HPDE6-E6E7 (cell line): Measurements from ENCODE around the gene NBR1.
A peak's percentile ranks its signal among the peaks of the same experiment; 100 is the strongest.
"Not testable (repeated sequence)": the region's sequence is repeated elsewhere in the genome, so short reads cannot be mapped to it uniquely, and the experiment has no call there.

Experiments
- DNase-seq: peaks from one replicate; pipeline ENCODE4 v3.0.0; 2011; ENCODE audit warnings: missing footprints; ENCODE audit errors: extremely low spot score

The NBR1 gene, protein sequence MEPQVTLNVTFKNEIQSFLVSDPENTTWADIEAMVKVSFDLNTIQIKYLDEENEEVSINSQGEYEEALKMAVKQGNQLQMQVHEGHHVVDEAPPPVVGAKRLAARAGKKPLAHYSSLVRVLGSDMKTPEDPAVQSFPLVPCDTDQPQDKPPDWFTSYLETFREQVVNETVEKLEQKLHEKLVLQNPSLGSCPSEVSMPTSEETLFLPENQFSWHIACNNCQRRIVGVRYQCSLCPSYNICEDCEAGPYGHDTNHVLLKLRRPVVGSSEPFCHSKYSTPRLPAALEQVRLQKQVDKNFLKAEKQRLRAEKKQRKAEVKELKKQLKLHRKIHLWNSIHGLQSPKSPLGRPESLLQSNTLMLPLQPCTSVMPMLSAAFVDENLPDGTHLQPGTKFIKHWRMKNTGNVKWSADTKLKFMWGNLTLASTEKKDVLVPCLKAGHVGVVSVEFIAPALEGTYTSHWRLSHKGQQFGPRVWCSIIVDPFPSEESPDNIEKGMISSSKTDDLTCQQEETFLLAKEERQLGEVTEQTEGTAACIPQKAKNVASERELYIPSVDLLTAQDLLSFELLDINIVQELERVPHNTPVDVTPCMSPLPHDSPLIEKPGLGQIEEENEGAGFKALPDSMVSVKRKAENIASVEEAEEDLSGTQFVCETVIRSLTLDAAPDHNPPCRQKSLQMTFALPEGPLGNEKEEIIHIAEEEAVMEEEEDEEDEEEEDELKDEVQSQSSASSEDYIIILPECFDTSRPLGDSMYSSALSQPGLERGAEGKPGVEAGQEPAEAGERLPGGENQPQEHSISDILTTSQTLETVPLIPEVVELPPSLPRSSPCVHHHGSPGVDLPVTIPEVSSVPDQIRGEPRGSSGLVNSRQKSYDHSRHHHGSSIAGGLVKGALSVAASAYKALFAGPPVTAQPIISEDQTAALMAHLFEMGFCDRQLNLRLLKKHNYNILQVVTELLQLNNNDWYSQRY

DNA sequence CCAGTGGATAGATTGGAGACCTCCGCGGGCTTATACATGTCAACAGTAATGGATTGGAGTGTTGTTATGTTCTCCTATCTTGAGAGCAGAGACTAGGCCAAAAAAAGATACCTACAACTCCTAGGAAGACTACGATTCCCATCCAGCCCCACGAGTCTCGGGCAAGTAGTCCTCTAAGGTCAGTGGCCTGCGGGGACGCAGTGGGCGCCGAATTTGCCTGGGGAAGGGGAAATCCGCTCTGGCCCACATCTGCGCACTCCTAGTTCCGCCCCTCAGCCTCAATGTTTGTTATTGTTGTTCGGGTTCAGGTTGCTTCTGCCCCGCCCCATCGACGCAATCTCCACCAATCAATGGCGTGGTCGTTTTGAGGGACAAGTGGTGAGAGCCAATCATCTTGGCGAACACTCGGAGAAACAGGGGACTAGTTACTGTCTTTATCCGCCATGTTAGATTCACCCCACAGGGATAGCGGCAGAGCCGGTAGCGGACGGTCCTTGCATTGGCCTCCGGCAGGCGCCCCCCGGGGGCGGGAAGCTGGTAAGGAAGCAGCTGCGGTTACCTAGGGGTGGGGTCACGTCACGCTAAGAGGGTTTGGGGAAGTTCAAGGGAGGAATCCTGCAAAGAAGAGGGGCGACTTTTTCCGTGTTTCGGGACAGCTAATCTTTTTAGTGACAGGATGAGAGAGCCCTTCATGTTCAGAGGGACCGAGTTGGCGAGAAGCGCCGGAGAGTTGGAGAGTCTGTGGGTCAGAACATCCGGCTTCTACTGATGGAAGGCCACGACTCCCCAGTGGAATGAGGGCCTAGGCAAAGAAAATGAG is at the start of gene NBR1:
Gene NBR1 (plus strand): TSS at position 449 of the 820 bp plus-strand sequence. CDS start 4,586 bp downstream, outside the sequence.
- DNase-seq, result peak; percentile 93

DNA sequence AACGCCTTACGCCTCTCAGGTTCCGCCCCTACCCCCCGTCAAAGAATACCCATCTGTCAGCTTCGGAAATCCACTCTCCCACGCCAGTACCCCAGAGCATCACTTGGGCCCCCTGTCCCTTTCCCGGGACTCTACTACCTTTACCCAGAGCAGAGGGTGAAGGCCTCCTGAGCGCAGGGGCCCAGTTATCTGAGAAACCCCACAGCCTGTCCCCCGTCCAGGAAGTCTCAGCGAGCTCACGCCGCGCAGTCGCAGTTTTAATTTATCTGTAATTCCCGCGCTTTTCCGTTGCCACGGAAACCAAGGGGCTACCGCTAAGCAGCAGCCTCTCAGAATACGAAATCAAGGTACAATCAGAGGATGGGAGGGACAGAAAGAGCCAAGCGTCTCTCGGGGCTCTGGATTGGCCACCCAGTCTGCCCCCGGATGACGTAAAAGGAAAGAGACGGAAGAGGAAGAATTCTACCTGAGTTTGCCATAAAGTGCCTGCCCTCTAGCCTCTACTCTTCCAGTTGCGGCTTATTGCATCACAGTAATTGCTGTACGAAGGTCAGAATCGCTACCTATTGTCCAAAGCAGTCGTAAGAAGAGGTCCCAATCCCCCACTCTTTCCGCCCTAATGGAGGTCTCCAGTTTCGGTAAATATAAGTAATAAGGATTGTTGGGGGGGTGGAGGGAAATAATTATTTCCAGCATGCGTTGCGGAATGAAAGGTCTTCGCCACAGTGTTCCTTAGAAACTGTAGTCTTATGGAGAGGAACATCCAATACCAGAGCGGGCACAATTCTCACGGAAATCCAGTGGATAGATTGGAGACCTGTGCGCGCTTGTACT is 45.7 kb upstream of the NBR1 start, which contains the start of gene BRCA1:
Gene BRCA1 (minus strand): TSS at position 232 of the 834 bp plus-strand sequence. CDS start 1,268 bp downstream, outside the sequence.
- peak; percentile 99 for DNase-seq

DNA sequence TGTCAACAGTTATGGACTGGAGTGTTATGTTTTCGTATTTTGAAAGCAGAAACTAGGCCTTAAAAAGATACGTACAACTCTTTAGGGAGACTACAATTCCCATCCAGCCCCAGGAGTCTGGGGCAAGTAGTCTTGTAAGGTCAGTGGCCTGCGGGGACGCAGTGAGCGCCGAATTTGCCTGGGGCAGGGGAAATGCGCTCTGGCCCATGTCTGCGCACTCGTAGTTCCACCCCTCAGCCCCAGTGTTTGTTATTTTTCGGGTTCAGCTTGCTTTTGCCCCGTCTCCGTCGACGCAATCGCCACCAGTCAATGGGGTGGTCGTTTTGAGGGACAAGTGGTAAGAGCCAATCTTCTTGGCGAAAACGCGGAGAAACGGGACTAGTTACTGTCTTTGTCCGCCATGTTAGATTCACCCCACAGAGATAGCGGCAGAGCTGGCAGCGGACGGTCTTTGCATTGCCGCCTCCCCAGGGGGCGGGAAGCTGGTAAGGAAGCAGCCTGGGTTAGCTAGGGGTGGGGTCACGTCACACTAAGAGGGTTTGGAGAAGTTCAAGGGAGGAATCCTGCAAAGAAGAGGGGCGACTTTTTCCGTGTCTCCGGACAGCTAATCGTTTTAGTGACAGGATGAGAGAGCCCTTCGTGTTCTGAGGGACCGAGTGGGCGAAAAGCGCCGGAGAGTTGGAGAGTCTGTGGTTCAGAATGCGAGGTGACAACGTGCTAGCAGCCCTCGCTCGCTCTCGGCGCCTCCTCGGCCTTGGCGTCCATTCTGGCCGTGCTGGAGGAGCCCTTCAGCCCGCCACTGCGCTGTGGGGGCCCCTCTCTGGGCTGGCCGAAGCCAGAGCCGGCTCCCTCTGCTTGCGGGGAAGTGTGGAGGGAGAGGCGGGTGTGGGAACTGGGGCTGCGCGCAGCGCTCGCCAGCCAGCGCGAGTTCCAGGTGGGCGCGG is 44.8 kb upstream of the NBR1 start:
- no peak for DNase-seq

DNA sequence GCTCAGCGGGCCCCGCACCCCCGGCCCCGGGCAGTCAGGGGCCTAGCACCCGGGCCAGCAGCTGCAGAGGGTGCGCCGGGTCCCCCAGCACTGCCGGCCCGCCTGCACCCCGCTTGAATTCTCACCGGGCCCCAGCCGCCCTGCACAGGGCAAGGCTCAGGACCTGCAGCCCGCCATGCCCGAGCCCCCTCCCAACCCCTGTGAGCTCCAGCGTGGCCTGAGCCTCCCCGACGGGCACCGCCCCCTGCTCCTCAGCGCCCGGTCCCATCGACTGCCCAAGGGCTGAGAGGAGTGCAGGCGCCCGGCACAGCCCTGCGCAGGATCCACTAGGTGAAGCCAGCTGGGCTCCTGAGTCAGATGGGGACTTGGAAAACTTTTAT is 44.1 kb upstream of the NBR1 start:
- DNase-seq, result no peak

DNA sequence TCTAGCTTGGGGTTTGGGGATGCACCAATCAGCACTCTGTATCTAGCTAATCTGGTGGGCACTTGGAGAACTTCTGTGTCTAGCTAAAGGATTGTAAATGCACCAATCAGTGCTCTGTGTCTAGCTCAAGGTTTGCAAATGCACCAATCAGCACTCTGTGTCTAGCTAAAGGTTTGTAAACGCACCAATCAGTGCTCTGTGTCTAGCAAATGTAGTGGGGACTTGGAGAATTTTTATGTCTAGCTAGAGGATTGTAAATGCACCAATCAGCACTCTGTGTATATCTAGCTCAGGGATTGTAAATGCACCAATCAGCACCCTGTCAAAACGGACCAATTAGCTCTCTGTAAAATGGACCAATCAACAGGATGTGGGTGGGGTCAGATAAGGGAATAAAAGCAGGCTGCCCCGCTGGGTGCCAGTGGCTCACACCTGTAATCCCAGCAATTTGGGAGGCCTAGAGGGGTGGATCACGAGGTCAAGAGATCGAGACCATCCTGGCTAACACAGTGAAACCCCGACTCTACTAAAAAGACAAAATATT is 43.6 kb upstream of the NBR1 start:
- not testable (repeated sequence) for DNase-seq

DNA sequence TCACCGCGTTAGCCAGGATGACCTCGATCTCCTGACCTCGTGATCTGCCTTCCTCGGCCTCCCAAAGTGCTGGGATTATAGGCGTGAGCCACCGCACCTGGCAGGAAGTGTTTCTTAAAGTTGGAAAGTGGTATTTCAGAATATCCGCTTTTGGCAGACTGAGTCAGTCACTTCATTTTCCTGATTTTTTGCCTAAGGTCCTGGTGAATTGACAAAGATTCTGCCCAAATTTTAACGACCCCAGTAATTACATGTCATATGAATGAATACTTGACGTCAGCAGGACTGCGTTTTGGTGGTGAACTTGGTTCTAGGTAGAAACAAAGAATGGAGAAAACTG is 41.4 kb upstream of the NBR1 start:
- DNase-seq, result no peak

DNA sequence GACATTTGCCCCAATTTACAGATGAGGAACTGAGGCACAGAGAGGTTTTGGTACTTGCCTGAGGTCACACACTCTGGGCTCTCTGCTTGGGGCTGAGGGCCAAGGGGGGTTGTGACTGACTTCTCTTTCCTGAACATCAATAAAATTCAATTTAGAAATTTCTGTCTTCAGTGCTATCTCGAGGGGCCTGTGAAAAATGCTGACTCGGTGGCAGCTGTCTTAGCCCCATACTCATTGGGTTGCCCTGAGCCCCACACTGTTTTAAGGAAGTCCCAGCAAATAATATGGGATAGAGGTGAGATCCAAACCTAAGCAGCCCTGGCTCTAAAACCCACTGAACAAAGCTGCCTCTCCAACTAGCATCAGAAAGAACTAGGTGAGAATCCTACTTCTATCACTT is 38.9 kb upstream of the NBR1 start:
- no peak for DNase-seq

DNA sequence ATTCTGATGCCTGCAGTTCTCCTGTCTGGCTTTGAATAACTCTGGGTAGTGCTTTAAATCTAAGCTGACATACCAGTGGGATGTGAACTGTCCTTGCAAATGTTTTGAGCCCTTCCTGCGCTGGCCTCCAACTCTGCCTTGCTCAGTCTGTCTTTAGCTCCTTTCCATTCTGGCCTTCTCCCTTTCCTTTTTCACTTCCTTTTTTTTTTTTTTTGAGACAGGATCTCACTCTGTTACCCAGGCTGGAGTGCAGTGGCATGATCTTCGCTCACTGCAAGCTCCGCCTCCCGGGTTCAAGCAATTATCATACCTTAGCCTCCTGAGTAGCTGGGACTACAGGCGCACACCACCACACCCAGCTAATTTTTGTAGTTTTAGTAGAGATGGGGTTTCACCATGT is 37.6 kb upstream of the NBR1 start:
- not testable (repeated sequence) for DNase-seq

DNA sequence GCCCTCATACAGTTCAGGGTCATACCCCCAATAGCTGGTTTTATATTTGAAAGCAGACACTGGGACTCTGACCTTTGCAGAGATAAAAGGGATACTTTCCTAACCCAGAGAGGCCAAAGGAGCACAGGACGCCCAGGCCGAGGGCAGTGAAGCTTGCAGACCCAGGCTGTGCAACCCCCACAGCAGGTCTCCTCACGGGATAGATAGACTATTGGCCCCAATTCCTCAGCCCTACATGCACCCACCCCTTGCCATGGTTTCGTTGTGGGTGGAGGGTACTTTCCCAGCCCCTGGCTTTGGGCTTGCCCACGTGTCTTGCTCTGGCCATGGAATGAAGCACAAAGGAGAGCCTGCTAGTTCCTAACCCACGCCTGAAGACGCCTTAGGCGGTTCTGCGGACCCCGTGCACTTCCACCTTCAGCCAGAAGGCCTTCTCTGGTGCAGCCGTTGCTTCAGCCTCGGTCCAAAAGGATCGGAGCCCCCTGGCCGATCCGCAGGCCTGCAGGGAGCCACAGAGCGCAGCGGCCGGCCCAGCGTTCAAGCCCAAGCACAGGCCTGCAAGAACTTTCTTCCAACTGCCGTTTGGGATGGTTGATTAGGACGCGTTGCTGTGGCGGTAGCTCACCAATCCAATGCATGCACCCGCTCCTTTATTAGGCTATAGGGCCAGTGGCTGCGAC is 36.1 kb upstream of the NBR1 start:
- DNase-seq, result no peak

DNA sequence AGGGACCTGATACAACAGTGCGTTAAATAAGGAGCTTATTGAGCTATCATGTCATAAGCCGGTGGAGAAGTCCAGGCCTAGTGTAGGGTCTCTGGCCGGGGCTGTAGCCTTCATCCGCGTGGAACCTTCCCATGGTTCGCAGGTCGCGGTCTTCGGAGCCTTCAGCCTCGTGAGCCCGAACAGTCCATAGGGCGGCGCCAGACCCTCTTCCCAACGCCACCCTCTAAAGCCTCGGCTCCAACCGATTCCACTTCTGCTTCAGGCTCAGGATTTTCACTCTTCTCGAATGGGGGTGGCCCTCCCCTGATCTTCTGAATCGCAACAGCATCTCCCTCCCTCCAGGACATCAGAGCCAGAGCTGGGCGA is 35.6 kb upstream of the NBR1 start:
- DNase-seq, result no peak

DNA sequence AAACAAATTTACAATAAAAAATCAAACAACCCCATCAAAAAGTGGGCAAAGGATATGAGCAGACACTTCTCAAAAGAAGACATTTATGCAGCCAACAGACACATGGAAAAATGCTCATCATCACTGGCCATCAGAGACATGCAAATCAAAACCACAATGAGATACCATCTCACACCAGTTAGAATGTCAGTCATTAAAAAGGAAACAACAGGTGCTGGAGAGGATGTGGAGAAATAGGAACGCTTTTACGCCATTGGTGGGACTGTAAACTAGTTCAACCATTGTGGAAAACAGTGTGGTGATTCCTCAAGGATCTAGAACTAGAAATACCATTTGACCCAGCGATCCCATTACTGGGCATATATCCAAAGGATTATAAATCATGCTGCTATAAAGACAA is 34.4 kb upstream of the NBR1 start:
- DNase-seq, result not testable (repeated sequence)

DNA sequence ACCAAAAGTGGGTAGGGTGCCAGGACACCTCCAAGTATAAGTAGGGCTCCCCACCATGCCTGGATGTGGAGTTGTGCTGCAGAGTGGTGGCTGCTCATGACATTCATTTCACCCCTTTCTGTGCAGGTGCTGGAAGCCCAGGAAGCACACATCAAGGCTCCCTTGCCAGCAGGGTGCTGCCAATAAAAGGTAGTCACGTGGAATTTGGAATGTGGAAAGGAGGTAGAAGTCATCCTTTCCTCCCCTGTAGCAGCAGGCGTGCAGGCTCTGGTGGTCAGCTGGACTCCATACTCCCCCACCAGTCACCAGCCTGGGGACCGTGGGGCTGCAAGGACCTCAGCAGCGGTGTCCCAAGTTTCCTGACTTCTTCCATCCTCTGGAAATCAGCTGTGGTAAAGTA is 32.5 kb upstream of the NBR1 start:
- not testable (repeated sequence) for DNase-seq

DNA sequence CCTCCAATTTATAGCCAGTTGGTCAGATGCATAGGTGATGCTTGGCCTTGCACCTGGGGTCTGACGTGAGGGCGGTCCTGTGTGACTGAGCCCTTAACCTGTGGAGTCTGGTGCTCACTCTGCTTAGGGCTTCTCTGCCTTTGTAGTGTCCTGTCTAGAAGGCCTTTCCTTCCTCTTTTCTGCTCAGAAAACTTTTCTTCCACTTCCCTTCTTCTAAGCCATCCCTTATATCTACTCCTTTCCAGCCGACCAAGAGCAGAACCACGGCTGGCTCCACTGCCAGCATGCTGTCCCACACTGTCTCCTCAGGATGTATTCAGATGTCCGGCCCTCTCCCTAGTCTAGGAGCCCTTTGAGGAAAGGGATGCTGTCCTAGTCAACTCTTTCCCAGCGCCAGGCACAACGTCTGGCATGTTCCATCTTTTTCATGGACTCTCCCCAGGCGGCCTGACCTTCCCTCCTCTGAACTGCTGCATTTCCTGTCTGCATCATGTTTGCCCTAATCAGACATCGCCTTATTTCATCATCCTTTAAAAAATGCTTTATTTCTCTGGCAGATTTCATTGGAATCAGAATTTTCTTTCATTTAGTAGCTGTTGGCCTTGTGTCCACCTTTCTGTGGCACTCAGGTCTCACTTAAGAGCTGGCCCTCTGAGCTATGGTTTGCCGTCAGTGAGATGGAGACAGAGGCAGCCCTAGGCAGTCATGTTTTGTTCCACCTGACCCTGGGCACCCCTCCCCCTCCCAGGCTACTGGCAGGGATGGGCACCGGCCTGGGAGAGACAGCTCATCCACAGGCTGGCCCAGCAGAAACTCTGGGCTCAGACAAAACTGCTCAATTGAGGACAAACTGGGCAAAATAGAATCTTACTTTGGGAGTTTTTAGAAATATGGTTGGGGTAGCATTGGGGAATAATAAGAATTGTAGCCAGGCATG is 30.4 kb upstream of the NBR1 start:
- no peak for DNase-seq

DNA sequence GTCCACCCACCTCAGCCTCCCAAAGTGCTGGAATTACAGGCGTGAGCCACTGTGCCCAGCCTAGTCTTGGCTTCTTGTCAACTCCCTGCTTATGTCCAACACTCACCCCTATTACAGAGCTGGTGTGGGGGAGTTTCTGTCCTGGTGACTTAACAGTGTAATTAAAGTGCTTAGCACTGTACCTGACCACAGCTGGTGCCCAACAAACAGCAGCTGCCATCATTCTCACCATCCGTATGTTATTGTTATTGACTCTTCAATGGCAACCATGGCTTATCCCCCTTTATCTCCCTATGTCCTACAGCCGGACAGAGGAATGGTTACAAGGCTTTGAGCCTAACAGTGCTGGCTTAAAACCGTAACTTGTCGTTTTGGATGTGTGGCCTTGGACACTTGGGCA is 28.9 kb upstream of the NBR1 start:
- DNase-seq, result no peak

DNA sequence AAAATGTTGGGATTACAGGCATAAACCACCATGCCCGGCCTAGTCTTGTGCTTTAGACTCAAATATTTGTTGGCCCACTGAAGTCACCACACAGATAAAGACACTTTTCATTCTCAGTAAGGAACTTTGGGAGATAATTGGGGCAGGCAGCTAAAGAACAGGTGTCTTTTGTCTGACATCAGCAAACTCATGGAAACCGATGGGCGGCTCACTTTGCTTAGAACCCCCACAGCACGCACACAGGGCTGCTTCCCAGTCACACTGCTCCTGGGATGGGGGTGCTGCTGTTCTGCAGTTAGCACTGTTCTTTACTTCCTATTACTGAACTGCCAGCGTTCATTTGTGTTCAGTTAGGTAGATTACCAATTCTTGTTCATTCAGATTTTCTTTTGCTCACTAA is 27.8 kb upstream of the NBR1 start:
- DNase-seq, result no peak

DNA sequence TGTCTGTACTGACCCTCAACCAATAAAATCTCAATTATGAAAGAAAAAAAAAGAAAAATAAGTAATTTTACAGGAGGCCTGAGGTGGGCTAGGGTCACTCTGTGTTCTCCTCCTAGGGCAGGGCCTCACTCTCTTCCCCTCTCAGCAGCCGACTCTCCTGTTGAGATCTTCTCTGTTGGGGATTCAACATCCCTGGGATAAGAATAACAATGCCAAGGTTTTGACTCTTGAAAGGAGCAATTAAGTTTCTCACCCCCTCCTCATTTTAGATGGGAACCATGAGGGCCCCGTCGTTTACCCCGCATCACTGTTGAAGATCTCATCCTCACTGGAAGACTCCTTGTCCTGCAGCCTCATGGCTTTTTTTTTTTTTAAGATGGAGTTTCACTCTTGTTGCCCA is 24.4 kb upstream of the NBR1 start:
- no peak for DNase-seq

DNA sequence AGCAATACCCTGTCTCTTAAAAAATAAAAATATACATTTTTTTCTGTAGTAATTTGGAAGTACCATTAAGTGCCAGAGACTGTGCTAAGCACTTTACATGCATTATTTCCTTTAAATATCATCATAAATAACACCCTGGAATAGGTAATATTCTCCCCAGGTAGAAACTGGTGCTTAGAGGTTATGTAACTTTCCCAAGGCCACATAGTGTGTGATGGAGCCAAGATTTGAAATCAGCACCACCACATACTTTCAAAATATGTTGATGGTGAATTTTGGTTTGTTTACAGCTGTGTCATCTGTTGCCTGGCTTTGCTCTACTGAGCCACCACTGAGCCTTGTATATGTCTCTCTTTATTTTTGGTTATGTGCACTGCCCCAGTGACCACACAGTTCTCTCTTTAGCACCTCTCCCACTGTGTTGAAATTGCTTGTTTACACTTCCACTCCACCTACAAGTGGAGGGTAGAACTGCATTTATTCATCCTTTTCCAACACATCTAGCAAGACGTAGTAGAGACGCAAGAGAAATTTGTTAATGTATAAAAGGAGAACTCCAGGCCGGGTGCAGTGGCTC is 19.0 kb upstream of the NBR1 start:
- DNase-seq, result no peak
